Measurements from ENCODE around the gene RGS14.
A peak's percentile ranks its signal among the peaks of the same experiment; 100 is the strongest.

Gene RGS14

DNA sequence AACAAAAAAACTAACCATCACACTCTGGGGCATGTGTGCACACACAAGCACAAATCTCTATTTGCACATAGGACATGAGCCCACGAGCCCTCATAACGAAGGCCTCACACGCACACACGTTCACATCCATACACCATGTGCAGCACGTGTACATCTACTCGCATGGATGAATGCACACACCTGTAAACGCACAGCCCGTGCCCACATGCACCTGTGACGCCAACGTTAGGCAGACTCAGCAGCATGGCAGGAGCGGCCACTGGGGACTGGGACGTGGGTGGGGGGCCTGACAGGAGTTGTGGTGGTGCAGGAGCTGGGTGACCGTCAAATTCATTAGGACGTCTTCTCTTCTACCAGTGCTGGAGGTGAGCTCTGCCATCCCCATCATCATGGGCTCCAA is 29.7 kb downstream of the RGS14 start:
- H3K4me1 Mint-ChIP-seq (ENCODE audit: low read depth) = peaks cover 51% of the 10 kb centered on the region
- no peak overlapping the region for H3K27ac Mint-ChIP-seq
- no peaks in the 10 kb centered on the region for H3K36me3 Mint-ChIP-seq
- no peaks in the 10 kb centered on the region for H3K9me3 Mint-ChIP-seq (ENCODE audit: low read depth)
- no peak overlapping the region for H3K4me3 Mint-ChIP-seq
- no peaks in the 10 kb centered on the region for H3K27me3 Mint-ChIP-seq

DNA sequence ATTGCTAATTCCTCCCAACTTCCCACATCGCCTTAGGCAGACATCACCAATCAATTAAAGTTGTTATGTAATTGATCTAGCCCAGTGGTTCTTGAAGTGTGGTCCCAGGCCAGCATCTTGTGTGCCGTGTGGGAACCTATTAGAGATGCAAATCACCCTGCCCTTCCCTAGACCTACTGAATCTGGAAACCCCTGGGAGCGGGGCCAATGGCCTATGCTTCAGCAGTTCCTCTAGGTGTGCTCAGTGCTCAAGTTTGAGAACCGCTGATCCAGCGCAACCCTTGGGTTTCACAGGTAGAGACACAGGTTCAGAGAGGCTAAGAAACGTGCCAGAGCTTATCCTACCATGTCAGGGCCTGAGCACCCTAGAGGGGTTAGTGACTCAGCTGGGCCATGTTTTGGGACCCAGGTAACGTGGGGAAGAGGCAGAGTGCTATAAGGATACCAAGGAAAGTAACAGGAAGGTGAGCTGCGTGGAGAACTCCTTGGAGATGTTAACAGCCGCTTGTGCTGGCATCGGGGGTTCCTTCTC is 30.9 kb downstream of the RGS14 start:
- Mint-ChIP-seq H3K36me3 (no peaks in the 10 kb centered on the region), H3K27me3 (no peaks in the 10 kb centered on the region), H3K9me3 (ENCODE audit: low read depth) (no peaks in the 10 kb centered on the region), H3K27ac (peak overlapping the region; percentile 83), H3K4me1 (ENCODE audit: low read depth) (peaks cover 44% of the 10 kb centered on the region), H3K4me3 (no peak overlapping the region)

DNA sequence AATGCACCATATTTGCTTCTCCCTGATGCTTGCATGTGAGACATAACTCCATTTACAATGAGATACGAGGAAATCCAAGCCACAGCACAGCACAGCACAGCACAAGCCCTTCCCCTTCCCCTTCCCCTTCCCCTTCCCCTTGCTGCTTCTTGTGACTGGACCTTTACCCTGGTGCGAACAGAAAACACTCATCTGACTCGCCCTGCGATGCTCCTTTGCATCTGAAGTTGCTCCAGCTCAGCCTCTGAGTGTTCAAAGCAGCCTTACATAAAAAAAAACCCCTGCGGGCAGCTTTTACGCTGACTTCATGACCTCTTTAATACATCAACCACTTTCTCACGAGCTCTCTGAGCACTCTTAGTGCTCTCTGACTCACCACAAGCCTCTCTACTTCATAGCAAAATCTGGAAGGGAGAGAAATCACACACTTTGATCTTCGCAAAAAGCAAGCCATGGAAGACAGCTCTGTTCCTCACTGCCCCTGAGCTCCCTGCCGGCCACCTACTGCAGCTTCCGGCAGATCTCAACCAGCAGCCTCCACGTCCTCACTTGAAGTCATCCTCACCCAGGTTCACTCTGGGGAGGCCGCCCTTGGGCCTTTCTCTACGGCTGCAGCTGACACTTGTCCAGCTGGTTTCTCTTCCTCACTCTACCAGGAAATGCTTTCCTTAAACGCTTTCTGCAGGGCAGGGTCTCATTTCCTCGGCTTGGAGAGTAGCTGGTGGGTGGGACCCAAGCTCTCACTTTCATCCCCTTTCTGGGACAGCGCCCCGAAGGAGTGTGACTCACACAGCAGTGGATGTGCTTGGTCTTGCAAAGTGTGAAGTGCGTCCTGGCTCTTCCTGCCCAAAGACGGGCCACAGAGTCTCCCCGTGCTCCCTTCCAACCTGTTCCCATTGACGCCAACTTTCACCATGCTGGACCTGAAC is 31.8 kb downstream of the RGS14 start:
- Mint-ChIP-seq H3K27me3 (no peaks in the 10 kb centered on the region), H3K27ac (peak overlapping the region; percentile 83), H3K36me3 (no peaks in the 10 kb centered on the region), H3K9me3 (ENCODE audit: low read depth) (no peaks in the 10 kb centered on the region), H3K4me1 (ENCODE audit: low read depth) (peaks cover 41% of the 10 kb centered on the region), H3K4me3 (peak overlapping the region; percentile 49)

DNA sequence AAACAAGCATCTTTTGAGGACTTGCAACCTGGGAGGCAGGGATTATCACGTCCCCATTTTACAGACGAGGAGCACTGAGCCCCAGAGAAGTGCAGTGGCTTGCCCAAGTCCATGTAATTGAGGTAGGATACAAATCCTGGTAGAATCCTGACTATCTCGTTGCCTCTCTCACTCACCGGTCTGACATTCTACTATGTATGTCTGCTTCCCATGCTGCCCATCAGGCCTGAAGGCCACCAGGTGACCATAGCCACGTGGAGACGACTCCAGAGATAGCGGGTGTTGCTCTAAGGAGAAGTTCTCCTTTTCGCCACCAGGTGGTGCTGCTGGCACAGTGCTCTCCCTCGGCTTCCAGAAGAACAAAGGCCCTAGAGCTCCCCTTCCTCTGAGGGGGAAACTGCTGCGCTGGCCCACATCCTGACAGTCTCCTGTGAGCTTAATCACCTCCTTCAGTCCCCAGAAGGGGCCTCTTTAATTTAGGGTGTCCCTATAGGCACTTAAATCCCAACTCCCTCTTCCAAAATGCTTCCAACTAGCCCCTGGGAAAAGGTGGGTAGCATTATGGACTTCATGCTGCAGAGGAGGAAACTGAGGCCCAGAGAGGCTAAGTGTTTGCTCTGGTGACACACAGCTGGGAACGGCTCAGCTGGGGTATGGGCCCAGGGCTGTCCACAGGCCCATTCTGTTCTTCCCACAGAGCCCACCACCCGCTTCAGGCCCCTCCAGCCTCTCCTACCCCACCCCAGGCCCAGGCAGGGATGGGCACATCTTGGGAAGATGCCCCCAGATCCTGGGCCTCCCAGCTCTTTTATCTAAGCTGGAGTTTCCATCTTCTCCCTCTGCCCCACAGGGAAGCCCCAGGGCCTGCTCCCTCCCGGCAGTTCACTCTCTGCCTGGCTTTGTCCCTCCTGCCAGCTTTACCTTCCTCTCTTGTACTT is 32.9 kb downstream of the RGS14 start:
- Mint-ChIP-seq H3K36me3 (no peaks in the 10 kb centered on the region), H3K9me3 (ENCODE audit: low read depth) (no peaks in the 10 kb centered on the region), H3K27me3 (no peaks in the 10 kb centered on the region), H3K4me3 (peak overlapping the region; percentile 60), H3K4me1 (ENCODE audit: low read depth) (peaks cover 35% of the 10 kb centered on the region), H3K27ac (peak overlapping the region; percentile 84)

DNA sequence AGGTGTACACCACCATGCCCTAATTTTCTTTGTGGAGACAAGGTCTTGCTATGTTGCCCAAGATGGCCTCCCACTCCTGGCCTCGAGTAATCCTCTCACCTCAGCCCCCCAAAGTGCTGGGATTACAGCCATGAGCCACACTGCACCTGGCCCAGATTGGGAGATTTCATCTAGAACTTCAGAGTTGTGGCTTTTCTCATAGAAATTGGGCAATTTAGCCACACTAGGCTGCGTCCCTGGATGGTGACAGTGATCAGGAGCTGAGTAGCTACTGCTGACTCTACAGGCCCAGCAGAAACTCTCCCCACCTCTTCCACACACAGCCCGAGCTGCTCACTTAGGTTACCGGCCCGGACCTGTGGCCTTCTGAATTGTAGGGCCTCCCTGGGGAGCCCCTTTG is 35.0 kb downstream of the RGS14 start:
- Mint-ChIP-seq H3K27ac (no peak overlapping the region), H3K4me3 (no peak overlapping the region), H3K4me1 (ENCODE audit: low read depth) (peaks cover 35% of the 10 kb centered on the region), H3K9me3 (ENCODE audit: low read depth) (no peaks in the 10 kb centered on the region), H3K27me3 (no peaks in the 10 kb centered on the region), H3K36me3 (no peaks in the 10 kb centered on the region)

DNA sequence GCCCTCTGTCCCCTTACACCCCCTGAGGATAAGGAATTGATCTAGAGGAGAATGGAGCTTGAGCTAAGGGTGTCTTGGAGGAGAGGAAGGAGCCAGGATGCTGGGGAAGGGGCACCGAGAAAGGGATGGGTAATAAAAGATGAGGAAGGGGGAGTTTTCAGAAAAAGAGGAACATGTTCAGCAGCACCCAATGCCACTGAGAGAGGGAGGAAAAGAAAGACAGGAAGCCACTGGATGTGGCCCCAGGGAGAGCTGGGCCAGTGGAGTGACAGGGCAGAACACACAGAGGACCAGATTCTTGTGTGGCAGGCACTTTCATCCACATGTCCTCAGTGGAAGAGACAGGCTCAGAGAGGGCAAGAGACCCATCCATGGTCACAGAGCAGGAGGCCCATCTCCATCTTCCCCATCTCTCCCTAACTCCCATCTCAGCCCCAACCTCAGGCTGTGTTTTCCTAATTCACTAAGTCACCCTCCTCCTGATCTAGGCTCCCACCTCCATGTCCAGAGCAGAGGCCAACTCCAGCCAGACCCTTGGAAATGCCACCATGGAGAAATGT is 35.6 kb downstream of the RGS14 start:
- H3K27me3 Mint-ChIP-seq = no peaks in the 10 kb centered on the region
- H3K27ac Mint-ChIP-seq = no peak overlapping the region
- H3K4me1 Mint-ChIP-seq (ENCODE audit: low read depth) = peaks cover 33% of the 10 kb centered on the region
- H3K9me3 Mint-ChIP-seq (ENCODE audit: low read depth) = no peaks in the 10 kb centered on the region
- H3K36me3 Mint-ChIP-seq = no peaks in the 10 kb centered on the region
- no peak overlapping the region for H3K4me3 Mint-ChIP-seq

DNA sequence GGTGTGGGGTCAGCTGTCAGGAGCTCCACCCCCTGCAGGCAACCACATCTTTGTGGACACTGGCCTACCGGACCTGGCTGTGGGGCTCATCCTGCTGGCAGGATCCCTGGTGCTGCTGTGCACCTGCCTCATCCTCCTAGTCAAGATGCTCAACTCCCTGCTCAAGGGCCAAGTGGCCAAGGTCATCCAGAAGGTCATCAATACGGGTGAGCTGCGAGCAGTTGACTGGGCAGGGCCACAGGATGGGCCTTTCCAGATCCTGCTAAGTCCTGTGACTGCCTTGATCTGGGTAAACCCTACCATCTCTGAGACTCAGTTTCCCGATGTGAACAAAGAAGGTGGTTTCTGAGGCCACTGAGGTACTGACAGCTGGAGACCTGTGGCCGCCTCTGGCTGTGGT is 36.3 kb downstream of the RGS14 start:
- Mint-ChIP-seq H3K4me3 (no peak overlapping the region), H3K27me3 (no peaks in the 10 kb centered on the region), H3K9me3 (ENCODE audit: low read depth) (no peaks in the 10 kb centered on the region), H3K36me3 (no peaks in the 10 kb centered on the region), H3K4me1 (ENCODE audit: low read depth) (peaks cover 26% of the 10 kb centered on the region), H3K27ac (no peak overlapping the region)

DNA sequence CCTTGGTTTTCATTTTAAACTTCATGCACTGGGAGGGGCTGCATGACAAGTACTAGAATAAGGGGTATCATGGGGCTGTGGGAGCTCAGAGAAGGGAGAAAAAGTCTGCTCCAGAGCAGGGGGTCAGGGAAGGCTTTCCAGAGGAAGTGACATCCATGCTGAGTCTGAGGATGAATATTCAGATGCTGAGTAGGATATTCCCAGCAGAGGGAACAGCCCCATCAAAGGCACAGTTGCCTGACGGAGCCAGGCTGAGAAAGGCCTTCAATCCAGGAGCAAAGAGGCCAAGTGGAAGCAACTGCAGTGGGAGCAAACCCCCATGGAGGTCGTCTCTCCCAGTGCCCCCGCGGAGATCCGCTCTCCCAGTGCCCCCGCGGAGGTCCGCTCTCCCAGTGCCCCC is 38.4 kb downstream of the RGS14 start:
- Mint-ChIP-seq H3K27me3 (no peaks in the 10 kb centered on the region), H3K9me3 (ENCODE audit: low read depth) (no peaks in the 10 kb centered on the region), H3K4me3 (no peak overlapping the region), H3K4me1 (ENCODE audit: low read depth) (peaks cover 5% of the 10 kb centered on the region), H3K36me3 (no peaks in the 10 kb centered on the region), H3K27ac (no peak overlapping the region)

DNA sequence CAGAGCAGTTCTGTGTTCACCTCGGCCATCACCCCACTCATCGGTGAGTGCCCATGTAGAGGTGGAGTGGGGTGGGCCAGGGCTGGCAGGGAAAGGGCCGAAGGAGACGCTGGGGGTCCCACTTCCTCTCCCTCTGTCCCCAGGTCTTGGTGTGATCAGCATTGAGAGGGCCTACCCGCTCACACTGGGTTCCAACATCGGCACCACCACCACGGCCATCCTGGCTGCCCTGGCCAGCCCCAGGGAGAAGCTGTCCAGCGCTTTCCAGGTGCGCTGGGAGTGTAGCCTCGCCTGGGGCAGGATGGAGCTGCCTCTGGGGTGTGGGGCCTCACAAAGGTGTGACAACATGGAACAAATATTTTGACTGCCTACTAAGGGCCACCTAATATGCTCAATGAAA is 39.1 kb downstream of the RGS14 start:
- Mint-ChIP-seq H3K27ac (no peak overlapping the region), H3K4me3 (no peak overlapping the region), H3K36me3 (no peaks in the 10 kb centered on the region), H3K4me1 (ENCODE audit: low read depth) (no peaks in the 10 kb centered on the region), H3K9me3 (ENCODE audit: low read depth) (no peaks in the 10 kb centered on the region), H3K27me3 (no peaks in the 10 kb centered on the region)

DNA sequence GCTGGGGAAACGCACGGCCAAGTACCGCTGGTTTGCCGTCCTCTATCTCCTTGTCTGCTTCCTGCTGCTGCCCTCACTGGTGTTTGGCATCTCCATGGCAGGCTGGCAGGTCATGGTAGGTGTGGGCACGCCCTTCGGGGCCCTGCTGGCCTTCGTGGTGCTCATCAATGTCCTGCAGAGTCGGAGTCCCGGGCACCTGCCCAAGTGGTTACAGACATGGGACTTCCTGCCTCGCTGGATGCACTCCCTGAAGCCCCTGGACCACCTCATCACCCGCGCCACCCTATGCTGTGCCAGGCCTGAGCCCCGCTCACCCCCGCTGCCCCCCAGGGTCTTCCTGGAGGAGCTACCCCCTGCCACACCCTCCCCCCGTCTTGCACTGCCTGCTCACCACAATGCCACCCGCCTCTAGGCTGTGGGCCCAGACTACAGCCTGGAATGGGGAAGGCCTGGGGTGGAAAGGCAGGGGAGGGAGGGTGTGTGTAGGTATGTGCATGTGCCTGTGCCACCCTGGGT is 40.2 kb downstream of the RGS14 start:
- H3K9me3 Mint-ChIP-seq (ENCODE audit: low read depth) = no peaks in the 10 kb centered on the region
- H3K27me3 Mint-ChIP-seq = no peaks in the 10 kb centered on the region
- H3K4me3 Mint-ChIP-seq = no peak overlapping the region
- H3K4me1 Mint-ChIP-seq (ENCODE audit: low read depth) = peaks cover 8% of the 10 kb centered on the region
- no peaks in the 10 kb centered on the region for H3K36me3 Mint-ChIP-seq
- no peak overlapping the region for H3K27ac Mint-ChIP-seq

DNA sequence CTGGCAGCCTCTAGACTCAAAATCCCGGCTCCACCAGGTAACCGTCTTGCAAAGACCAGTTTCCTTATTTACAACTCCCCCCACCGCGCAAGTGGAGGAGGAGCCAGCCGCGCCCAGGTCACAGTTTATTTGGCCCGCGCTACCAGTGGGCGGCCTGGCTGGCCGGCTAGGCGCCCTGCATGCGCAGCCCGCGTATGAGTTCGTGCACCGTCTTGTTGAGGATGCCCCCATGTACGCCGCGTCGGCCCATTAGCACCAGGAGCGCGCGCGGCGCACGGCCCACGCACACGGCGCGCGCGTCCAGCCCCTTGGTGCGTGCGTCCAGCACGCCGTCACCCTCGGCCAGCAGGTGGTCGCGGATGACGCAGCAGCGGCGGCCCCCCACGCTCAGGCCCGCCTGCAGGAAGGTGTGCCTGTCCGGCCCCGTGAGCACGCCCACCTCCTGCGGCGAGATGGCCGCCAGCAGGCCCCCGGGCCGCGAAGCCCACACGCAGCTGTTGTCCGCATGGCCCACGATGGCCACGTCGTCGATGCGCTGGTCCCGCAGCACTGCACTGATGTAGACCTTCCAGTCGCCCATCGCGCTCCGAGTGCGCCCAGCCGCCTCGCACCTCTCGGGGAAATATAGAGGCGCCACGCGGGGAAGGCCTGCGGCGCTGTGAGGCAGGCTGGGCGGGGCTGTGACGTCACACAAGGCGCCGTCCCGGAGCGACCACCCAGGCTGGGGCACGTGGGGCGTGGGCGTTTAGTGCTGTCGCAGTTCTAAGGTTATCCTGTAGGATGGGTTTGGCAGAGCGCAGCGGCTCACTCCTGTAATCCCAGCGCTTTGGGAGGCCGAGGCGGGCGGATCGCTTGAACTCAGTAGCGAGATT is 42.5 kb downstream of the RGS14 start, which contains the start of gene PFN3:
Gene PFN3, minus strand, starts transcription at position 665 of the 872 bp plus-strand sequence. Its CDS starts 85 bp downstream, at position 580.
- Mint-ChIP-seq H3K36me3 (no peaks in the 10 kb centered on the region), H3K27me3 (no peaks in the 10 kb centered on the region), H3K4me1 (ENCODE audit: low read depth) (peaks cover 17% of the 10 kb centered on the region), H3K4me3 (no peak within 1 kb of the TSS), H3K9me3 (ENCODE audit: low read depth) (no peaks in the 10 kb centered on the region), H3K27ac (no peak within 1 kb of the TSS)

DNA sequence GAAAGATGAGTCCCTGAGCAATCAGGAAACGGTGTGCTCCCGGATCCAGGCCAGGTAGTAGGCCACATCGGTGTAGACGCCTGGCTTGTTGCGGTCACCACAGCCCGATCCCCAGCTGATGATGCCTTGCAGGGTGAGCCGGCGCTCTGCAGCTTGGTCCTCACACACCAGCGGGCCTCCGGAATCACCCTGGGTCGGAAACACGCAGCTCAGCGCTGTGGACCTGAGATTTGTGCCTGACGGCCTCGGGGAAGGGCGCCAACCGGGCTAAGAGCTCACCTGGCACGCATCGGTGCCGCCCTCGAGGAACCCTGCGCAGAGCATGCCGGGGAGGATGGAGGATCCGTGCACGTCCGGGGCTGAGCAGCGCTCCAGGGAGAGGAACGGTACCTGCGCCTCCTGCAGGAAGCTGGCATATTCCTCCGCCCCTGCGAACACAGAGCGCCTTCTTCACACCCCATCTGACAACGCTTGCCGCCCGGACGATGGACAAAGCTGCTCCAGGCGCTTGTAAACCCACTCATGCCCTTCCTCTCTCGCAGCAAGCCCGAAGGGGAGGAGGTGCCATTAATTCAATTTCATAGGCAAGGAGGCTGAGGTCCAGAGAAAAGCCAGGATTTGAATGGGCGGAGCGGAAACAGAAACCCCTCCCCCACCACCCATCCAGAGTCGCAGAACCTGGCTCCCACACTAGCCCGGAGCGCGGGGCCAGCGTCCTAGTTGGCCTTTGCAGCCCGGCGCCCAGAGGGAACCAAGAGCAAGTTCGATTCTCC is 44.7 kb downstream of the RGS14 start:
- Mint-ChIP-seq H3K27me3 (no peaks in the 10 kb centered on the region), H3K36me3 (no peaks in the 10 kb centered on the region), H3K4me1 (ENCODE audit: low read depth) (peaks cover 21% of the 10 kb centered on the region), H3K9me3 (ENCODE audit: low read depth) (no peaks in the 10 kb centered on the region), H3K4me3 (peak overlapping the region; percentile 82), H3K27ac (no peak overlapping the region)

DNA sequence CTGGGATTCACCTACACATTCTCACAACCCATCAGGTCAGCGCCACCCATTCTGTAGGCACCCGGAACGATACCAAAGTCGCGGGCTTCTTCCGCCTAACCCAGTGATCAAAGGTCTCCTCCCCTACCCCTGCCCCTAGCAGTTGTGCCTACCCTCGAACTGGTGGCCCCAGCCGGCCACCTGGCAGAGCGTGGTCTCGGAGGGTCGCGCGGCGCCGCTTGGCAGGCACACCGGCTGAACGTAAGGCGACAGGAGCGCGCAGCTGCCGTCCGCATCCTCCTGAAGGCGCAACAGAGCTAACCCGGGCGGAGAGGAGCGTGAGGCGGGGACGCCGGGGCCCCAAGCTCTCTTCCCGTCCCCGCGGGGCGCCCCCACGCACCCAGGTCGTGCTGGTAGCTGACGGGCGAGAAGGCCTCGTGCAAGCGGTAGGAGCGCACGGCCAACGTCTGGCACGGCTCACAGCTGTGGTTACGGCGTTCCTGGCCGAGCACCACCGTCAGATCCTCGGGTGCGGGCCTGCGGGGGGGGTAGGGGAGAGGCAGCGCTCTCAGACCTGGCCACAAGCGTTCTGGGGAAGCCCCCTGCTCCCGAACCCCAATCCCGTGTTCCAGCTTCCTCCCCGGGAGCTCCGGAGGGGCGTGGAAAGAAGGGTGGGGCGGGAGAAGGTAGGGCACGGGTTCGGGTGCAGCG is 45.5 kb downstream of the RGS14 start:
- H3K27me3 Mint-ChIP-seq = no peaks in the 10 kb centered on the region
- no peaks in the 10 kb centered on the region for H3K9me3 Mint-ChIP-seq (ENCODE audit: low read depth)
- no peaks in the 10 kb centered on the region for H3K36me3 Mint-ChIP-seq
- H3K4me3 Mint-ChIP-seq = peak overlapping the region; percentile 82
- H3K27ac Mint-ChIP-seq = no peak overlapping the region
- peaks cover 21% of the 10 kb centered on the region for H3K4me1 Mint-ChIP-seq (ENCODE audit: low read depth)
